ENCODE measurements around the gene SNX25.

GRCh38 chr4:185257086-185257485 lies 47.7 kb downstream of the SNX25 start:
- TF ChIP-seq CTCF (conservative IDR thresholded peaks at IDR 0.05 in 1 of 2, IDR thresholded peaks at IDR 0.05 in 1 of 2; ENCODE audit: low read depth in 1 of 2, low read length in 2 of 2) (no peak), EZH2 (IDR thresholded peaks at IDR 0.05; ENCODE audit: low read length, missing control alignments) (no peak)
